T-helper 1 cell treated with Interleukin-12 subunit alpha and Interleukin-12 subunit beta and Interleukin-4 antibody, amounts not matched to agents 30 ng/mL and 1 ng/mL, for 36 hours (primary cell): Measurements from ENCODE around the gene LZTFL1. TPM values are rescaled to one million over a fixed set of nuclear protein-coding genes. Genes with fewer than 3 reads are reported as not detected.

Source experiments
- intact Hi-C: fragments of 100-400 bp; cut with micrococcal nuclease; formaldehyde crosslinking; loops from one replicate; pipeline ENCODE4 v1.15.1; 2024
- total RNA-seq: library from RNA; stranded (reverse); gene quantifications from 2 replicates; pipeline ENCODE4 v1.2.3, GENCODE V29; 2022

LZTFL1 gene
- total RNA-seq, 1 donor from 2014 or later = 7.6 TPM

DNA sequence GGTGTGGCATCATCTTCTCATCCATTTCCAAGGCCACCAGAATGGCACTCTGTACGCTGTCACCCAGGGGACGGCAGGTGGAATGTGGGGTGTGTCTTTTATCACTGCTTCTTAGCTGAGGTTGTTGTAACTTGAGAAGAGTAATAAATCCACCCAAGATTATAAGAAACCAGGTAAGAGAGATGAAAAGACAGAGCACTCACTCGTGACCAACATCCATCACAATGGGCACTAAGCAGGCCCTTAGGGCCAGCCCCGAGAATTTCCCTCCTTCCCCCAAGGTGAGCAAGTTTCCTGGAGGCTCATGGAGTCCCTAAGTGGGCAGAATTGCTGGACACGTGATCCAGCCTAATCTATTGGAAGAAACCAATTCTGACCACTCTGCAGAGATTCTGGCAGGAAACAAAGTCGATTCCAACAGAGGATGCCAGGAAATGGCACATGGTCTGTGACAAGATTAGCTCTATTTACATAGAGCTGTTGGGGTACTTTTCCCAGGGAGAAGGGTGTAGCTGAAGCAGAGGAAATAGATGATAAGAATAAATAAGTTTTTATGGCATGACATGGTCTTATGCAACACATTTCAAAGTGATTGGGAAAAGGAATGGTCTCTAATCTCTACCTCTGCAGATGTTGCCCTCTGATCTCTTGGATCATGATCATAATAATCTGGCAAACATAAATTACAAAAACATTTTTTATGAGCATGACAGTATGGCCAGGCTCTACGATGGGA is 68.0 kb downstream of the LZTFL1 start:
- intact Hi-C loops = no loop called here

Other genes with a start within 250 kb of the LZTFL1 start
- gene LIMD1, start 247.4 kb downstream of the LZTFL1 start, total RNA-seq = 37.7 and 45.7 TPM in 2 replicates
- 76.2 and 78.0 TPM in 2 replicates for gene SACM1L, start 152.7 kb downstream of the LZTFL1 start, total RNA-seq
- gene SLC6A20, start 45.6 kb downstream of the LZTFL1 start, total RNA-seq = not detected in 2 replicates
- gene CCR9, start 44.4 kb upstream of the LZTFL1 start, total RNA-seq = not detected in 2 replicates
- 91.7 and 93.7 TPM in 2 replicates for gene CXCR6, start 101.3 kb upstream of the LZTFL1 start, total RNA-seq
- 24.7 and 25.2 TPM in 2 replicates for gene FYCO1, start 153.7 kb upstream of the LZTFL1 start, total RNA-seq
- 0.05 TPM in 2 replicates for gene XCR1, start 185.4 kb upstream of the LZTFL1 start, total RNA-seq